WTC11 (cell line): Measurements from ENCODE around the gene DNAAF1. TPM values are rescaled to one million over a fixed set of nuclear protein-coding genes. Genes with fewer than 3 reads are reported as not detected.

Experiments used
- ATAC-seq: fragments of 200-7000 bp; cut with Tn5 transposase; 2 replicates; pipeline ENCODE4 v1.10.0; 2021; ENCODE audit warnings: mild to moderate bottlenecking, moderate library complexity
- CTCF ChIA-PET: fragments of 300-600 bp; sonication (Branson Sonifier 250); formaldehyde crosslinking; loops from one replicate; lab custom pipeline; 2021; ENCODE audit warnings: antibody characterized with exemption; lab: Charles Lee
- POLR2A ChIA-PET: fragments of 350-600 bp; sonication (Branson Sonifier 250); formaldehyde crosslinking; loops from one replicate; lab custom pipeline; 2021; ENCODE audit warnings: antibody characterized with exemption; lab: Charles Lee
- DNase-seq: peaks from one replicate; pipeline ENCODE4 v3.0.0; 2021; ENCODE audit warnings: low spot score
- H3K27ac Mint-ChIP-seq: 2 replicates; pipeline ENCODE4 v1.8.0; 2021; ENCODE audit warnings: mixed read lengths
- H3K27me3 Mint-ChIP-seq: 2 replicates; pipeline ENCODE4 v1.8.0; 2021; ENCODE audit warnings: low read depth, mild to moderate bottlenecking, moderate library complexity, mixed read lengths
- H3K36me3 Mint-ChIP-seq: 2 replicates; pipeline ENCODE4 v1.8.0; 2021; ENCODE audit warnings: mixed read lengths
- H3K4me1 Mint-ChIP-seq: 2 replicates; pipeline ENCODE4 v1.8.0; 2022; ENCODE audit warnings: mixed read lengths
- H3K4me3 Mint-ChIP-seq: 2 replicates; pipeline ENCODE4 v1.8.0; 2021; ENCODE audit warnings: mild to moderate bottlenecking, moderate library complexity, mixed read lengths
- H3K9me3 Mint-ChIP-seq: 2 replicates; pipeline ENCODE4 v1.8.0; 2021; ENCODE audit warnings: mixed read lengths
- ELF4 ChIP-seq: sonication (generic); formaldehyde crosslinking; IDR thresholded peaks from 2 replicates; pipeline ENCODE4 v1.8.1; 2022; ENCODE audit warnings: low read depth, mild to moderate bottlenecking, moderate library complexity, missing genetic modification reagents
- IRF2 ChIP-seq: sonication (generic); formaldehyde crosslinking; IDR thresholded peaks from 2 replicates; pipeline ENCODE4 v1.8.0; 2022; ENCODE audit warnings: low read depth, missing genetic modification reagents, borderline replicate concordance
- NFATC4 ChIP-seq: fragments of 250-450 bp; sonication (Bioruptor Pico); IDR thresholded peaks from 2 replicates; pipeline ENCODE4 v1.9.0; 2021; ENCODE audit warnings: mild to moderate bottlenecking
- SMAD4 ChIP-seq: sonication (generic); formaldehyde crosslinking; IDR thresholded peaks from 2 replicates; pipeline ENCODE4 v1.8.0; 2022; ENCODE audit warnings: mild to moderate bottlenecking, missing genetic modification reagents
- SOX15 ChIP-seq: fragments of 250-450 bp; sonication (Bioruptor Pico); IDR thresholded peaks from 2 replicates; pipeline ENCODE4 v1.9.0; 2021; ENCODE audit warnings: mild to moderate bottlenecking
- TCF7 ChIP-seq: sonication (generic); formaldehyde crosslinking; IDR thresholded peaks from 2 replicates; pipeline ENCODE4 v1.8.0; 2022; ENCODE audit warnings: mild to moderate bottlenecking, low read depth, missing genetic modification reagents, moderate library complexity
- TEAD4 ChIP-seq: sonication (generic); formaldehyde crosslinking; IDR thresholded peaks from 2 replicates; pipeline ENCODE4 v1.8.0; 2022; ENCODE audit warnings: mild to moderate bottlenecking, missing genetic modification reagents
- ZBTB21 ChIP-seq: sonication (generic); formaldehyde crosslinking; IDR thresholded peaks from 2 replicates; pipeline ENCODE4 v1.8.1; 2023; ENCODE audit warnings: mild to moderate bottlenecking, missing genetic modification reagents, borderline replicate concordance
- ZNF317 ChIP-seq: sonication (generic); formaldehyde crosslinking; IDR thresholded peaks from 2 replicates; pipeline ENCODE4 v1.8.1; 2023; ENCODE audit warnings: low read depth, mild to moderate bottlenecking, moderate library complexity, missing genetic modification reagents, borderline replicate concordance
- ZNF396 ChIP-seq: fragments of 250-450 bp; sonication (Bioruptor Pico); IDR thresholded peaks from 2 replicates; pipeline ENCODE4 v1.8.0; 2021; ENCODE audit warnings: mild to moderate bottlenecking, moderate library complexity, borderline replicate concordance
- total RNA-seq: library from RNA; stranded (reverse); gene quantifications from 3 replicates; pipeline ENCODE4 v1.2.3, GENCODE V29; 2021
- TF ChIP-seq, protein P1 (sequence below): fragments of 200-600 bp; IDR thresholded peaks from 2 replicates; pipeline ENCODE4 v1.8.0; 2022; ENCODE audit warnings: antibody characterized with exemption
- TF ChIP-seq, protein P2 (sequence below): sonication (generic); formaldehyde crosslinking; IDR thresholded peaks from 2 replicates; pipeline ENCODE4 v1.8.1; 2023; ENCODE audit warnings: mild to moderate bottlenecking, missing genetic modification reagents, moderate library complexity
- TF ChIP-seq, protein P3 (sequence below): fragments of 250-450 bp; sonication (Bioruptor Pico); conservative IDR thresholded peaks from 2 replicates; pipeline ENCODE4 v1.9.0; 2021; ENCODE audit warnings: mild to moderate bottlenecking
- TF ChIP-seq, protein P4 (sequence below): sonication (generic); formaldehyde crosslinking; IDR thresholded peaks from 2 replicates; pipeline ENCODE4 v1.8.1; 2022; ENCODE audit warnings: missing genetic modification reagents, borderline replicate concordance
- TF ChIP-seq, protein P5 (sequence below): sonication (generic); formaldehyde crosslinking; IDR thresholded peaks from 2 replicates; pipeline ENCODE4 v1.8.1; 2023; ENCODE audit warnings: mild to moderate bottlenecking, missing genetic modification reagents, borderline replicate concordance
- TF ChIP-seq, protein P6 (sequence below): sonication (generic); formaldehyde crosslinking; IDR thresholded peaks from 2 replicates; pipeline ENCODE4 v1.8.1; 2022; ENCODE audit warnings: mild to moderate bottlenecking, missing genetic modification reagents, moderate library complexity, borderline replicate concordance

The DNAAF1 gene
- total RNA-seq, 1 experiment from 2014 or later = 0.20 TPM

DNA sequence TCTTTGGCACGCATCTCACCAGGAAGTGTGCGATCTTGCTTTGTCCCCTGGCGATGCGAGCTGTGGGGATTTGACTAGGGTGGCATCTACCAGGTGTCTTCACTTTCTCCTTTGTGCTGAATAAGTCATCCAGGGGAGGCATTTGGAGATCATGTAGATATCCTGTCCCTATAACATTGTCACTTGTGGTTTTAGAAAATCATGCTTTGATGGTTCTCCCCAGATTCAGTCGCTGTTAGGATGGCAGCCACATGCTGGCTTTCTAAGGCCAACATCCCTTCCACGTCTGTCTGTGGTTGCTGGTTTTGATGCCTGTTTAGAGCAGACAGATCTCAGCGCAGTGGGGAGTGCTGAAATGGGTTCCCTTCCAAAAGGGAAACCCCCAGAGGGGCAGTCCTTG, 48.4 kb downstream of the DNAAF1 start (continued):
- TF ChIP-seq, protein P1, sequence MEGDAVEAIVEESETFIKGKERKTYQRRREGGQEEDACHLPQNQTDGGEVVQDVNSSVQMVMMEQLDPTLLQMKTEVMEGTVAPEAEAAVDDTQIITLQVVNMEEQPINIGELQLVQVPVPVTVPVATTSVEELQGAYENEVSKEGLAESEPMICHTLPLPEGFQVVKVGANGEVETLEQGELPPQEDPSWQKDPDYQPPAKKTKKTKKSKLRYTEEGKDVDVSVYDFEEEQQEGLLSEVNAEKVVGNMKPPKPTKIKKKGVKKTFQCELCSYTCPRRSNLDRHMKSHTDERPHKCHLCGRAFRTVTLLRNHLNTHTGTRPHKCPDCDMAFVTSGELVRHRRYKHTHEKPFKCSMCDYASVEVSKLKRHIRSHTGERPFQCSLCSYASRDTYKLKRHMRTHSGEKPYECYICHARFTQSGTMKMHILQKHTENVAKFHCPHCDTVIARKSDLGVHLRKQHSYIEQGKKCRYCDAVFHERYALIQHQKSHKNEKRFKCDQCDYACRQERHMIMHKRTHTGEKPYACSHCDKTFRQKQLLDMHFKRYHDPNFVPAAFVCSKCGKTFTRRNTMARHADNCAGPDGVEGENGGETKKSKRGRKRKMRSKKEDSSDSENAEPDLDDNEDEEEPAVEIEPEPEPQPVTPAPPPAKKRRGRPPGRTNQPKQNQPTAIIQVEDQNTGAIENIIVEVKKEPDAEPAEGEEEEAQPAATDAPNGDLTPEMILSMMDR = no peak

DNA sequence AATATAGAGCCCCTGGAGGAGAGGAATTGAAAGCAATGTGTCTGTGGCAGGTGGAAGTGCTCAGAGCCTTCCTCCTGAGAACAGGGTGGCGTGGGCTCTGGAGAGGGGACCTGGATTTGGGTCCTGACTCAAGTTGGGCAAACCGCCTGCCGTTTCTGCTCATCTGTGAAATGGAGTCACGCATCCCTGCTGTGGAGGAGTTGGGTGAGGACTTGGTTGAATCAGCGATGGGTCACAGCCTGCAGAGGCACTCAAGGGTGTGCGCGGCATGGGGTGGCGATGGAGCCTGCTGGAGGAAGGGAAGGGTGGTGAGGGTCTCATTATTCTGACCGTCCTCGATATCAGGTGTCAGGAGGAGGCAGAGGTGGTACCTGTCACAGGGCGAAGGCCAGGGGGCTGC, 48.9 kb downstream of the DNAAF1 start:
- 0 out of 2 replicates have a peak, but pooled peaks cover under 1% of the 10 kb centered on the region for H3K4me1 Mint-ChIP-seq
- TF ChIP-seq, protein P2, sequence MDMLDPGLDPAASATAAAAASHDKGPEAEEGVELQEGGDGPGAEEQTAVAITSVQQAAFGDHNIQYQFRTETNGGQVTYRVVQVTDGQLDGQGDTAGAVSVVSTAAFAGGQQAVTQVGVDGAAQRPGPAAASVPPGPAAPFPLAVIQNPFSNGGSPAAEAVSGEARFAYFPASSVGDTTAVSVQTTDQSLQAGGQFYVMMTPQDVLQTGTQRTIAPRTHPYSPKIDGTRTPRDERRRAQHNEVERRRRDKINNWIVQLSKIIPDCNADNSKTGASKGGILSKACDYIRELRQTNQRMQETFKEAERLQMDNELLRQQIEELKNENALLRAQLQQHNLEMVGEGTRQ (CRISPR knock-in tag) = no peak
- TF ChIP-seq, protein P3, sequence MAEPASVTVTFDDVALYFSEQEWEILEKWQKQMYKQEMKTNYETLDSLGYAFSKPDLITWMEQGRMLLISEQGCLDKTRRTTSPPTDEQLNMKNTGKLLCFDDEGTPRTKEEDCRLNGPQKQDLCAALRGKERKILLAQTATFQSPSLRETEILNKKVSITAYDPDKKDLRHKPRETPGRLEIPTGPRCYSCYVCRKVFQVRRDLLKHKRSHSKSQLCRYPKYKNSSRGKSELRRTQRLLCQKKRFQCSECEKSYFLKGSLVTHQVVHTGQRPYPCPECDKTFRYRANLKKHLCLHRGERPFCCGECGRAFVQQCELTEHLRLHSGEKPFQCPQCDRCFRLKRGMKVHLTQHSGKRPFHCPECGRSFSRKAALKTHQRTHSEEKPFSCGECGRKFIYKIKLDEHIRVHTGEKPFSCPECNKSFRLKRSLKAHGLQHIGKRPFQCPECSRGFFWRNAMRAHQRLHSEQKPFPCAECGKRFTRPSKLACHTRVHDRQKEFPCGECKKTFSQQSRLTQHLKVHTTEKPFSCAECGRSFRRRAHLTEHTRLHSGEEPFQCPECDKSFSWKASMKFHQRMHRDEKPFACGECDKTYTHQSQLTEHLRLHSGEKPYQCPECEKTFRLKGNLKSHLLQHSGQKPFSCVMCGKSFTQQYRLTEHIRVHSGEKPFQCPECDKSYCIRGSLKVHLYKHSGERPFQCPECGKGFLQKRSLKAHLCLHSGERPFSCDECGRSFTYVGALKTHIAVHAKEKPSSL (CRISPR knock-in tag) = no peak
- TF ChIP-seq ZNF396 (CRISPR knock-in tag) (no peak), ZBTB21 (CRISPR knock-in tag) (no peak), IRF2 (CRISPR knock-in tag) (no peak), SOX15 (CRISPR knock-in tag) (no peak), SMAD4 (CRISPR knock-in tag) (no peak)
- TF ChIP-seq, protein P4, sequence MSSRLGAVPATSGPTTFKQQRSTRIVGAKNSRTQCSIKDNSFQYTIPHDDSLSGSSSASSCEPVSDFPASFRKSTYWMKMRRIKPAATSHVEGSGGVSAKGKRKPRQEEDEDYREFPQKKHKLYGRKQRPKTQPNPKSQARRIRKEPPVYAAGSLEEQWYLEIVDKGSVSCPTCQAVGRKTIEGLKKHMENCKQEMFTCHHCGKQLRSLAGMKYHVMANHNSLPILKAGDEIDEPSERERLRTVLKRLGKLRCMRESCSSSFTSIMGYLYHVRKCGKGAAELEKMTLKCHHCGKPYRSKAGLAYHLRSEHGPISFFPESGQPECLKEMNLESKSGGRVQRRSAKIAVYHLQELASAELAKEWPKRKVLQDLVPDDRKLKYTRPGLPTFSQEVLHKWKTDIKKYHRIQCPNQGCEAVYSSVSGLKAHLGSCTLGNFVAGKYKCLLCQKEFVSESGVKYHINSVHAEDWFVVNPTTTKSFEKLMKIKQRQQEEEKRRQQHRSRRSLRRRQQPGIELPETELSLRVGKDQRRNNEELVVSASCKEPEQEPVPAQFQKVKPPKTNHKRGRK (CRISPR knock-in tag) = no peak
- TF ChIP-seq, protein P5, sequence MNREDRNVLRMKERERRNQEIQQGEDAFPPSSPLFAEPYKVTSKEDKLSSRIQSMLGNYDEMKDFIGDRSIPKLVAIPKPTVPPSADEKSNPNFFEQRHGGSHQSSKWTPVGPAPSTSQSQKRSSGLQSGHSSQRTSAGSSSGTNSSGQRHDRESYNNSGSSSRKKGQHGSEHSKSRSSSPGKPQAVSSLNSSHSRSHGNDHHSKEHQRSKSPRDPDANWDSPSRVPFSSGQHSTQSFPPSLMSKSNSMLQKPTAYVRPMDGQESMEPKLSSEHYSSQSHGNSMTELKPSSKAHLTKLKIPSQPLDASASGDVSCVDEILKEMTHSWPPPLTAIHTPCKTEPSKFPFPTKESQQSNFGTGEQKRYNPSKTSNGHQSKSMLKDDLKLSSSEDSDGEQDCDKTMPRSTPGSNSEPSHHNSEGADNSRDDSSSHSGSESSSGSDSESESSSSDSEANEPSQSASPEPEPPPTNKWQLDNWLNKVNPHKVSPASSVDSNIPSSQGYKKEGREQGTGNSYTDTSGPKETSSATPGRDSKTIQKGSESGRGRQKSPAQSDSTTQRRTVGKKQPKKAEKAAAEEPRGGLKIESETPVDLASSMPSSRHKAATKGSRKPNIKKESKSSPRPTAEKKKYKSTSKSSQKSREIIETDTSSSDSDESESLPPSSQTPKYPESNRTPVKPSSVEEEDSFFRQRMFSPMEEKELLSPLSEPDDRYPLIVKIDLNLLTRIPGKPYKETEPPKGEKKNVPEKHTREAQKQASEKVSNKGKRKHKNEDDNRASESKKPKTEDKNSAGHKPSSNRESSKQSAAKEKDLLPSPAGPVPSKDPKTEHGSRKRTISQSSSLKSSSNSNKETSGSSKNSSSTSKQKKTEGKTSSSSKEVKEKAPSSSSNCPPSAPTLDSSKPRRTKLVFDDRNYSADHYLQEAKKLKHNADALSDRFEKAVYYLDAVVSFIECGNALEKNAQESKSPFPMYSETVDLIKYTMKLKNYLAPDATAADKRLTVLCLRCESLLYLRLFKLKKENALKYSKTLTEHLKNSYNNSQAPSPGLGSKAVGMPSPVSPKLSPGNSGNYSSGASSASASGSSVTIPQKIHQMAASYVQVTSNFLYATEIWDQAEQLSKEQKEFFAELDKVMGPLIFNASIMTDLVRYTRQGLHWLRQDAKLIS (CRISPR knock-in tag) = no peak
- DNase-seq (no peak), ATAC-seq (no peak)
- no peak overlapping the region for H3K4me3 Mint-ChIP-seq
- H3K27me3 Mint-ChIP-seq = no peaks in the 10 kb centered on the region; the same call in none of the 2 replicates
- CTCF ChIA-PET = interaction anchor here (1.4 kb wide), 1 partner anchor 114 kb away, joined by 4 read pairs; no protein-coding TSS in a partner anchor
- H3K9me3 Mint-ChIP-seq = no peaks in the 10 kb centered on the region
- H3K36me3 Mint-ChIP-seq = no peaks in the 10 kb centered on the region
- POLR2A ChIA-PET = no interaction called here
- no peak overlapping the region for H3K27ac Mint-ChIP-seq

DNA sequence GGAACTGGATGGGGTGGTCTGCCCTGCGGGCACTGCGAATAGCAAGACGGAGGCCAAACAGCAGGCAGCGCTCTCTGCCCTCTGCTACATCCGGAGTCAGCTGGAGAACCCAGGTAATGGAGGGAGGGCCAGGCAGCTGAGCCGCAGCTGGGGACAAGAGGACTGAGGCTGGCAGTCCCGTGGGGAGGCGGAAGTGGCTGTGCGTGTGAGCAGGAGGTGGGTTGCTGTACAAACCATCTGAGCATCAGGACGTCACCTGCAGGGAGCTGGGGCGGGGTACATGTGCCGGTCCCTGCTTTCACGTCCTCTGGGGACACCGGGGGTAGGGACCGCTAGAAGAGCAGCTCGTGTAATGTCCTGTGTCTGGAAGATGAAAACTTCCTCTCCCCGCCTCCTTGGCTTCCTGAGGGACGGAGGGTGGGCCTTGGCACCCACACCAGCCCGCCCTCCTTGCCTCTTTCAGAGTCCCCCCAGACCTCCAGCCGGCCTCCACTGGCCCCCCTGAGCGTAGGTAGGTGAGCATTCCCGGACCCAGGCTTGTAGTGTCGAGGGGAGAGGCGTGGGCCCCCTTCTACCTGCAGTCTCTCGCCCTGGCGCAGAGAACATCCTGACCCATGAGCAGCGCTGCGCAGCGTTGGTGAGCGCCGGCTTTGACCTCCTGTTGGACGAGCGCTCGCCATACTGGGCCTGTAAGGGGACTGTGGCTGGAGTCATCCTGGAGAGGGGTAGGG, 49.5 kb downstream of the DNAAF1 start:
- CTCF ChIA-PET = interaction anchor here (0.9 to 1.9 kb wide), 3 partner anchors 13 to 113 kb away, joined by 3 to 4 read pairs (median 4); no protein-coding TSS in a partner anchor
- H3K27me3 Mint-ChIP-seq = no peaks in the 10 kb centered on the region; the same call in 1 of the 2 replicates
- H3K9me3 Mint-ChIP-seq = no peaks in the 10 kb centered on the region
- POLR2A ChIA-PET = no interaction called here
- ATAC-seq (no peak), DNase-seq (no peak)
- no peak overlapping the region for H3K27ac Mint-ChIP-seq
- H3K4me3 Mint-ChIP-seq = no peak overlapping the region
- H3K4me1 Mint-ChIP-seq = 0 out of 2 replicates have a peak, but pooled peaks cover 3% of the 10 kb centered on the region
- no peaks in the 10 kb centered on the region for H3K36me3 Mint-ChIP-seq
- TF ChIP-seq, protein P6, sequence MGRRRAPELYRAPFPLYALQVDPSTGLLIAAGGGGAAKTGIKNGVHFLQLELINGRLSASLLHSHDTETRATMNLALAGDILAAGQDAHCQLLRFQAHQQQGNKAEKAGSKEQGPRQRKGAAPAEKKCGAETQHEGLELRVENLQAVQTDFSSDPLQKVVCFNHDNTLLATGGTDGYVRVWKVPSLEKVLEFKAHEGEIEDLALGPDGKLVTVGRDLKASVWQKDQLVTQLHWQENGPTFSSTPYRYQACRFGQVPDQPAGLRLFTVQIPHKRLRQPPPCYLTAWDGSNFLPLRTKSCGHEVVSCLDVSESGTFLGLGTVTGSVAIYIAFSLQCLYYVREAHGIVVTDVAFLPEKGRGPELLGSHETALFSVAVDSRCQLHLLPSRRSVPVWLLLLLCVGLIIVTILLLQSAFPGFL (CRISPR knock-in tag) = no peak
- TF ChIP-seq TCF7 (CRISPR knock-in tag) (no peak), ELF4 (no peak), NFATC4 (CRISPR knock-in tag) (no peak), ZNF317 (CRISPR knock-in tag) (no peak), TEAD4 (no peak)
- TF ChIP-seq, protein P1 = no peak
